PC-9 (cell line): ENCODE measurements around the gene IGSF22. TPM values are rescaled to one million over a fixed set of nuclear protein-coding genes. Genes with fewer than 3 reads are reported as not detected.

Experiments used
- BruUV-seq: library from RNA; stranded (reverse); fragments of 400-500 nt; replicated peaks from 2 replicates; lab custom pipeline; 2021; lab: Mats Ljungman, UMichigan
- CTCF ChIA-PET: fragments of 300-600 bp; sonication (Branson Sonifier 250); formaldehyde crosslinking; loops from one replicate; lab custom pipeline; 2022; ENCODE audit warnings: antibody characterized with exemption; lab: Charles Lee
- POLR2A ChIA-PET: fragments of 300-600 bp; sonication (Branson Sonifier 250); formaldehyde crosslinking; loops from one replicate; lab custom pipeline; 2022; ENCODE audit warnings: antibody characterized with exemption; ENCODE audit not compliant: unreplicated experiment; lab: Charles Lee
- DNase-seq, 2 experiments: peaks; one replicate each; pipeline versions ENCODE4 v3.0.0 to v3.0.0-alpha.2; 2015 to 2022; ENCODE audit warnings: mixed read lengths in 1 of 2
- H2AFZ ChIP-seq: fragments of 200-600 bp; sonication (generic); 2 replicates; pipeline ENCODE4 v1.8.1; 2017; ENCODE audit warnings: antibody characterized with exemption
- H3F3A ChIP-seq: fragments of 200-600 bp; sonication (generic); 2 replicates; pipeline ENCODE4 v1.8.1; 2017; ENCODE audit warnings: antibody characterized with exemption, mild to moderate bottlenecking, low read depth; ENCODE audit not compliant: insufficient read depth
- H3K27ac ChIP-seq: fragments of 200-600 bp; sonication (generic); 2 replicates; pipeline ENCODE4 v1.6.1; 2016; ENCODE audit warnings: mixed run types
- H3K27me3 ChIP-seq: fragments of 200-600 bp; sonication (generic); 2 replicates; pipeline ENCODE4 v1.6.1; 2016; ENCODE audit warnings: low read depth, mixed run types; ENCODE audit not compliant: insufficient read depth
- H3K36me3 ChIP-seq: fragments of 200-600 bp; sonication (generic); 2 replicates; pipeline ENCODE4 v1.6.1; 2016; ENCODE audit warnings: low read depth, mixed run types
- H3K4me1 ChIP-seq: fragments of 200-600 bp; sonication (generic); replicated peaks from 2 replicates; pipeline ENCODE4 v1.6.1; 2016; ENCODE audit warnings: mixed run types; ENCODE audit not compliant: insufficient read depth
- H3K4me2 ChIP-seq: fragments of 200-600 bp; sonication (generic); 2 replicates; pipeline ENCODE4 v1.6.1; 2017; ENCODE audit warnings: mixed run types
- H3K4me3 ChIP-seq: fragments of 200-600 bp; sonication (generic); 2 replicates; pipeline ENCODE4 v1.6.1; 2016; ENCODE audit warnings: mixed run types
- H3K79me2 ChIP-seq: fragments of 200-600 bp; sonication (generic); 2 replicates; pipeline ENCODE4 v1.6.1; 2017; ENCODE audit warnings: low read depth, mixed run types
- H3K9me2 ChIP-seq: fragments of 200-600 bp; sonication (generic); 2 replicates; pipeline ENCODE4 v1.8.1; 2017; ENCODE audit warnings: mild to moderate bottlenecking; ENCODE audit not compliant: insufficient read depth
- H3K9me3 ChIP-seq: fragments of 200-600 bp; sonication (generic); 2 replicates; pipeline ENCODE4 v1.8.1; 2016; ENCODE audit warnings: low read depth; ENCODE audit not compliant: insufficient read depth
- H4K20me1 ChIP-seq: fragments of 200-600 bp; sonication (generic); 2 replicates; pipeline ENCODE4 v1.8.1; 2017; ENCODE audit not compliant: insufficient read depth
- EZH2 ChIP-seq: fragments of 200-600 bp; sonication (generic); IDR thresholded peaks from 2 replicates; pipeline ENCODE4 v1.8.0; 2017; ENCODE audit warnings: antibody characterized with exemption, low read depth
- intact Hi-C: fragments of 100-400 bp; cut with micrococcal nuclease; formaldehyde crosslinking; loops from one replicate; pipeline ENCODE4 v1.10.0; 2022; ENCODE audit not compliant: unreplicated experiment
- total RNA-seq: library from RNA; stranded (reverse); gene quantifications from 2 replicates; pipeline ENCODE4 v1.2.3, GENCODE V29; 2021
- TF ChIP-seq, protein P1 (sequence below): fragments of 200-600 bp; sonication (generic); conservative IDR thresholded peaks from 2 replicates; pipeline ENCODE4 v1.6.1; 2017; ENCODE audit warnings: mixed run types, antibody characterized with exemption, mild to moderate bottlenecking, moderate library complexity

The IGSF22 gene
- total RNA-seq, 1 experiment from 2014 or later = 0.33 TPM

DNA sequence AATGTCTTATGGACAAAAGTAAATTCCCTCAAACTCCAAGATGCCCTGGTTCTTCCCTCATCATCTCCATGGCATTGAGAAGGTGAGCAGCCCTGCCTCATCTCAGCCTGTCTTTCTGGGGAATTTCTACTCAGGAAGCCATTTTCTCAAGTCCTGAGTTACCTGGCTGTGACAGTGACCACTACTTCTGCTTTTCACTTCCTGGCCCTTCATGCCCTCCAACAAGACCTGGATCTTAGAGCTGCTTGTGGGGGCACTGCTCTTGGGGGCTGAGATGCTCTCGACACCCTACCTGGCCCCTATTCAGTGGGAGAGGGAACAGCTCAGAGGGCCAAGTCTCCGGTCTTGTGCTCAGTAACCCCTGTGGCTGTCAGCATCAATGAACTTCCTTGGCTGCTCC, 5.5 kb upstream of the IGSF22 start:
- ChIA-PET POLR2A (no interaction called here), CTCF (interaction anchor here (0.6 to 1.4 kb wide), 3 partner anchors 10 to 191 kb away, joined by 3 to 5 read pairs (median 4); no protein-coding TSS in a partner anchor)
- Histone ChIP-seq H3K9me3 (no peaks in the 10 kb centered on the region), H3K27ac (no peak overlapping the region), H2AFZ (no peak overlapping the region), H3K4me2 (no peak overlapping the region), H4K20me1 (no peaks in the 10 kb centered on the region), H3K27me3 (peaks cover under 1% of the 10 kb centered on the region; the same call in 1 of the 2 replicates), H3K4me3 (no peak overlapping the region), H3K9me2 (no peaks in the 10 kb centered on the region), H3F3A (no peaks in the 10 kb centered on the region), H3K79me2 (no peaks in the 10 kb centered on the region), H3K36me3 (no peaks in the 10 kb centered on the region), H3K4me1 (no peaks in the 10 kb centered on the region)
- no TSS peak for BruUV-seq
- intact Hi-C loops = loop anchor here (10.0 kb wide), 1 partner anchor 487 kb away; the partner anchor contains the start of gene SAA2
- TF ChIP-seq, protein P1, sequence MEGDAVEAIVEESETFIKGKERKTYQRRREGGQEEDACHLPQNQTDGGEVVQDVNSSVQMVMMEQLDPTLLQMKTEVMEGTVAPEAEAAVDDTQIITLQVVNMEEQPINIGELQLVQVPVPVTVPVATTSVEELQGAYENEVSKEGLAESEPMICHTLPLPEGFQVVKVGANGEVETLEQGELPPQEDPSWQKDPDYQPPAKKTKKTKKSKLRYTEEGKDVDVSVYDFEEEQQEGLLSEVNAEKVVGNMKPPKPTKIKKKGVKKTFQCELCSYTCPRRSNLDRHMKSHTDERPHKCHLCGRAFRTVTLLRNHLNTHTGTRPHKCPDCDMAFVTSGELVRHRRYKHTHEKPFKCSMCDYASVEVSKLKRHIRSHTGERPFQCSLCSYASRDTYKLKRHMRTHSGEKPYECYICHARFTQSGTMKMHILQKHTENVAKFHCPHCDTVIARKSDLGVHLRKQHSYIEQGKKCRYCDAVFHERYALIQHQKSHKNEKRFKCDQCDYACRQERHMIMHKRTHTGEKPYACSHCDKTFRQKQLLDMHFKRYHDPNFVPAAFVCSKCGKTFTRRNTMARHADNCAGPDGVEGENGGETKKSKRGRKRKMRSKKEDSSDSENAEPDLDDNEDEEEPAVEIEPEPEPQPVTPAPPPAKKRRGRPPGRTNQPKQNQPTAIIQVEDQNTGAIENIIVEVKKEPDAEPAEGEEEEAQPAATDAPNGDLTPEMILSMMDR = no peak
- TF ChIP-seq EZH2 = no peak
- no peak for DNase-seq

DNA sequence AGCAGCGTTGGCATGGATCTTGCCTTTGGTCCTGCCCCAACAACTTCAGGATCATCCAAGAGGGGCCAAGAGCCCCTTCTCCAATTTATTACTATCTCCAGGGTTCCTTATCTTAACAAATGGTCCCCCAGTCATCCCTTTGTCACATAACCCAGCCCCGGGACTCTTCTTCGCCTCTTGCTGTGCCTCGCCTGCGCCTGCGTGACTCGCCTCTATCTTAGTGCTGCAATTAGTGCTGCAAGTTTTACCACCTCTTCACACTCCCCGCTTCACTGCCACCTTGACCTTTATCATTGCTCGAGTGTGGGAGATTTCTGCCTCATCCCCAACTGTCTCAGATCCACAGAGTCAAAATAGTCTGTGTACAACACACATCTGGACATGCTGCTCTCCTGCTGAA, 4.0 kb upstream of the IGSF22 start:
- H3K4me2 ChIP-seq = no peak overlapping the region
- no peak overlapping the region for H3K27ac ChIP-seq
- no peaks in the 10 kb centered on the region for H3K9me2 ChIP-seq
- H3K27me3 ChIP-seq = no peaks in the 10 kb centered on the region
- intact Hi-C loops = loop anchor here (10.0 kb wide), 1 partner anchor 485 kb away; the partner anchor contains the start of gene SAA2
- DNase-seq = no peak
- no peaks in the 10 kb centered on the region for H3K36me3 ChIP-seq
- H3K4me3 ChIP-seq = no peak overlapping the region
- no peaks in the 10 kb centered on the region for H3K79me2 ChIP-seq
- no peaks in the 10 kb centered on the region for H3K9me3 ChIP-seq
- no peaks in the 10 kb centered on the region for H4K20me1 ChIP-seq
- no peaks in the 10 kb centered on the region for H3K4me1 ChIP-seq
- POLR2A ChIA-PET = no interaction called here
- CTCF ChIA-PET = no interaction called here
- TF ChIP-seq EZH2 = no peak
- TF ChIP-seq, protein P1 = no peak
- no TSS peak for BruUV-seq
- no peaks in the 10 kb centered on the region for H3F3A ChIP-seq
- H2AFZ ChIP-seq = no peak overlapping the region

DNA sequence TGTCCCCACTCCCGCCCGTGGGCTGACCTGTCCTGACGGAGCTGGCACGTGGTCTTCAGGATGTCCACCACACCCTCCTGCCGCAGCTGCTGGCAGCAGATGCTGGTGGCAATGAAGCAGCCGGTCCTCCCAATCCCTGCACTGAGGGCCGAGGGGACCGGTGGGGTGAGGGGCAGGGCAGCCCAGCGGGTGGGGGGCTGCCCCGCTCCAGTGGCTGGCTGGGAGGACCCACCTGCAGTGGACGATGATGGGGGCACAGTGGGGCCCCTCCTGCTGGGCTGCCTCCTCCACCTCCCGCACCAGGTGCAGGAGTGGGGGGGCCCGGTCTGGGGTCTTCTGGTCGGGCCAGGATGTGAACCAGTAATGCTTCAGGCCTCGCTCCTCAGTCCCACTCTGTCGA, 3.4 kb upstream of the IGSF22 start:
- intact Hi-C loops = no loop called here
- H3K4me2 ChIP-seq = no peak overlapping the region
- H3K79me2 ChIP-seq = no peaks in the 10 kb centered on the region
- no peaks in the 10 kb centered on the region for H3F3A ChIP-seq
- DNase-seq = no peak
- H3K4me1 ChIP-seq = no peaks in the 10 kb centered on the region
- H3K4me3 ChIP-seq = no peak overlapping the region
- H3K36me3 ChIP-seq = no peaks in the 10 kb centered on the region
- CTCF ChIA-PET = no interaction called here
- no peaks in the 10 kb centered on the region for H3K9me3 ChIP-seq
- no peaks in the 10 kb centered on the region for H4K20me1 ChIP-seq
- TF ChIP-seq, protein P1 = no peak
- TF ChIP-seq EZH2 = no peak
- no peaks in the 10 kb centered on the region for H3K9me2 ChIP-seq
- no peak overlapping the region for H3K27ac ChIP-seq
- BruUV-seq = no TSS peak
- no peaks in the 10 kb centered on the region for H3K27me3 ChIP-seq
- no peak overlapping the region for H2AFZ ChIP-seq
- POLR2A ChIA-PET = no interaction called here
